22Rv1 (cell line): ENCODE results near the gene ESR2.

Experiments
- CTCF ChIP-seq: fragments of 450-650 bp; IDR thresholded peaks from 2 replicates; pipeline ENCODE4 v1.5.1; 2017; ENCODE audit warnings: mild to moderate bottlenecking
- ZFX ChIP-seq: fragments of 450-650 bp; IDR thresholded peaks from 2 replicates; pipeline ENCODE4 v1.6.1; 2017; ENCODE audit warnings: antibody characterized with exemption, borderline replicate concordance

- TF ChIP-seq CTCF: no peak
- TF ChIP-seq ZFX: no peak
Observed at GRCh38 chr14:64045091-64045490, 249.1 kb downstream of the ESR2 start.
